Measurements from ENCODE around the gene ENOPH1. TPM values are rescaled to one million over a fixed set of nuclear protein-coding genes. Genes with fewer than 3 reads are reported as not detected.

Gene ENOPH1
- total and polyA plus RNA-seq, 2 of the 4 experiments (the other 2 are of a cell fraction): 18.0 to 36.0 TPM

- H3K23ac ChIP-seq (ENCODE audit: low read depth, low read length): no peak overlapping the region
- H3K4ac ChIP-seq (ENCODE audit: low read depth, low read length): no peak overlapping the region
- no peak overlapping the region for H3K4me3 ChIP-seq (ENCODE audit: insufficient read depth, low read depth, low read length)
- no peak overlapping the region for H4K8ac ChIP-seq (ENCODE audit: low read depth in 2 of 2, low read length in 2 of 2)
- H3K56ac ChIP-seq (ENCODE audit: extremely low read depth, insufficient read depth, low read length): no peak overlapping the region
- no peak overlapping the region for H2BK20ac ChIP-seq (ENCODE audit: low read depth, low read length)
- H3K27ac ChIP-seq (ENCODE audit: insufficient read depth, low read length): no peak overlapping the region
- no peak for TF ChIP-seq RAD21 (IDR thresholded peaks at IDR 0.05; ENCODE audit: low read length)
- no peak for TF ChIP-seq CTCF (conservative IDR thresholded peaks at IDR 0.05; ENCODE audit: low read depth, low read length)
- no peak for TF ChIP-seq NFE2L2 (IDR thresholded peaks at IDR 0.05; ENCODE audit: low read depth, low read length)
- TF ChIP-seq ELK1 (IDR thresholded peaks at IDR 0.05; ENCODE audit: borderline replicate concordance, low read depth, low read length): no peak
- no peak for TF ChIP-seq BHLHE40 (IDR thresholded peaks at IDR 0.05; ENCODE audit: low read depth, low read length)
- TF ChIP-seq MAZ (IDR thresholded peaks at IDR 0.05; ENCODE audit: borderline replicate concordance, low read depth, low read length): no peak
- no peak for TF ChIP-seq MAFK (IDR thresholded peaks at IDR 0.05; ENCODE audit: low read depth, low read length)
- no peak for TF ChIP-seq FOS (IDR thresholded peaks at IDR 0.05; ENCODE audit: low read depth, low read length)
- TF ChIP-seq POLR2A (IDR thresholded peaks at IDR 0.05; ENCODE audit: low read depth, low read length): no peak
- TF ChIP-seq USF2 (IDR thresholded peaks at IDR 0.05; ENCODE audit: low read depth, low read length): no peak
- no peaks in the 10 kb centered on the region for H3K27me3 ChIP-seq (ENCODE audit: control insufficient read depth, insufficient read depth, low read length)
- H2AK5ac ChIP-seq (ENCODE audit: low read depth, low read length): no peak overlapping the region
- intact Hi-C loops (cut with micrococcal nuclease) (loop anchor here (10.0 kb wide), 1 partner anchor 987 kb away; the partner anchor contains the start of genes HELQ and MRPS18C), dilution Hi-C loops (cut with HindIII; ENCODE audit: low sequenced_read_pairs, unreplicated experiment) (no loop called here), in situ Hi-C loops (cut with MboI; ENCODE audit: low sequenced_read_pairs) (loop anchor here (10.0 kb wide), 1 partner anchor 357 kb away; no protein-coding TSS in a partner anchor)
- H3K9ac ChIP-seq (ENCODE audit: low read depth, low read length): no peak overlapping the region
- H3K4me1 ChIP-seq (ENCODE audit: control insufficient read depth, insufficient read depth, low read length): no peaks in the 10 kb centered on the region; the same call in 1 of the 2 replicates
- H4K20me1 ChIP-seq (ENCODE audit: insufficient read depth, low read length): no peaks in the 10 kb centered on the region
- no peak overlapping the region for H4K91ac ChIP-seq (ENCODE audit: insufficient read depth, low read depth, low read length)
- POLR2A ChIA-PET (ENCODE audit: unreplicated experiment): no interaction called here
- CTCF ChIA-PET: no interaction called here
- H3K9me3 ChIP-seq (ENCODE audit: control insufficient read depth, insufficient read depth, low read length): peaks cover 2% of the 10 kb centered on the region; the same call in 1 of the 2 replicates
- no peak for ATAC-seq (ENCODE audit: low read depth)
- no TSS peak for BruUV-seq (replicated peaks)
- no peaks in the 10 kb centered on the region; the same call in 1 of the 2 replicates for H3K9me1 ChIP-seq (ENCODE audit: insufficient read depth, low read length)
- H2BK15ac ChIP-seq (ENCODE audit: low read depth, low read length): no peak overlapping the region
- no peak overlapping the region for H3K18ac ChIP-seq (ENCODE audit: low read depth, low read length)
- no CpG with 5 or more reads among the region's 3 CpGs for WGBS, 2 experiments (ENCODE audit: extremely low coverage in 2 of 2, insufficient read length in 1 of 2)
- DNase-seq: no peak
- H3K14ac ChIP-seq (replicated peaks; ENCODE audit: low read depth, low read length): no peak overlapping the region
- H3K36me3 ChIP-seq (ENCODE audit: control insufficient read depth, insufficient read depth, low read length): peaks cover 2% of the 10 kb centered on the region; the same call in 1 of the 2 replicates
- no peak overlapping the region for H2BK5ac ChIP-seq (ENCODE audit: low read depth, low read length, poor library complexity, severe bottlenecking)
- no peak overlapping the region for H4K5ac ChIP-seq (ENCODE audit: low read depth, low read length)
- H3K4me2 ChIP-seq (ENCODE audit: low read depth, low read length): no peak overlapping the region
- no peak overlapping the region for H2AFZ ChIP-seq (replicated peaks; ENCODE audit: low read length, poor library complexity)
- H2AK9ac ChIP-seq (replicated peaks; ENCODE audit: low read depth, low read length, poor library complexity): no peak overlapping the region
- no peak overlapping the region for H2BK120ac ChIP-seq (ENCODE audit: low read depth, low read length)
- H3K79me1 ChIP-seq (ENCODE audit: low read depth in 1 of 2, low read length in 2 of 2): peaks cover 0 to 3% of the 10 kb centered on the region in 2 experiments; a peak in 1 of 4 replicates
Observed at GRCh38 chr4:82467471-82467870, 37.1 kb downstream of the ENOPH1 start.
